Hippocampal formation (tissue), 2 donors: Measurements from ENCODE around the gene JAM3.
A peak's percentile ranks its signal among the peaks of the same experiment; 100 is the strongest.

Experiments used
- DNase-seq, 2 donors: peaks; one replicate each; lab custom pipeline; 2025; lab: John Stamatoyannopoulos, UW

The JAM3 gene

DNA sequence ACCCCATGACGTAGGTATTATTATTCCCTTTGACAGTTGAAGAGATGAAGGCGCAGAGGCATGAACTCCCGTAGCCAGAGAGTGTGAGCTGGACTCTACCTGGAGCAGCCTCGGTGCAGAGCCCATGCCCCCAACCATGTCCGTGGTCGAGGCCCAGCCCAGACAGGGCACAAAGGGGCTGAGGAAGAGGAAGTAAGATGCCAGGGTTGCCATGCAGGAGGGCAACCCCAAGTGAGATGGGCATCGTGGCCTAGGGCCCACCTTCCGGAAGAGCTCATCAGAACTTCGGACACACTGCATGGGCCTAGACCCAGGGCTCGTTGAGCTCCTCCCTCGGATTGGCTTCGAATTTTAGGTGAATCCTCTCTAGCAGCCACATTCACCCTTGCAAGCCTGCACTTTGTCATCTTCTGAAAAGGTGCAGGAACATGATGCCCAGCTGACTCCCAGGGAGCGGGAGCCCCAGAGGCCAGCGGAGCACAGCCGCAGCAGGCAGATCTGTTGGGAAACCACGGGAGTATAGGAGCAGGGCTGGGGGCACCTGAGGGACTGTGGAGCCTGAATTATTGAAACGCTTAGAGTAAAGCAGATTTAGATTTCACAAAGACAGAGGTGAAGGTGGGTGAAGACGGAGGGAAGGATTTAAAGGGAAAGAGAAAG lies 29.0 kb upstream of the JAM3 start:
- DNase-seq: no peak

DNA sequence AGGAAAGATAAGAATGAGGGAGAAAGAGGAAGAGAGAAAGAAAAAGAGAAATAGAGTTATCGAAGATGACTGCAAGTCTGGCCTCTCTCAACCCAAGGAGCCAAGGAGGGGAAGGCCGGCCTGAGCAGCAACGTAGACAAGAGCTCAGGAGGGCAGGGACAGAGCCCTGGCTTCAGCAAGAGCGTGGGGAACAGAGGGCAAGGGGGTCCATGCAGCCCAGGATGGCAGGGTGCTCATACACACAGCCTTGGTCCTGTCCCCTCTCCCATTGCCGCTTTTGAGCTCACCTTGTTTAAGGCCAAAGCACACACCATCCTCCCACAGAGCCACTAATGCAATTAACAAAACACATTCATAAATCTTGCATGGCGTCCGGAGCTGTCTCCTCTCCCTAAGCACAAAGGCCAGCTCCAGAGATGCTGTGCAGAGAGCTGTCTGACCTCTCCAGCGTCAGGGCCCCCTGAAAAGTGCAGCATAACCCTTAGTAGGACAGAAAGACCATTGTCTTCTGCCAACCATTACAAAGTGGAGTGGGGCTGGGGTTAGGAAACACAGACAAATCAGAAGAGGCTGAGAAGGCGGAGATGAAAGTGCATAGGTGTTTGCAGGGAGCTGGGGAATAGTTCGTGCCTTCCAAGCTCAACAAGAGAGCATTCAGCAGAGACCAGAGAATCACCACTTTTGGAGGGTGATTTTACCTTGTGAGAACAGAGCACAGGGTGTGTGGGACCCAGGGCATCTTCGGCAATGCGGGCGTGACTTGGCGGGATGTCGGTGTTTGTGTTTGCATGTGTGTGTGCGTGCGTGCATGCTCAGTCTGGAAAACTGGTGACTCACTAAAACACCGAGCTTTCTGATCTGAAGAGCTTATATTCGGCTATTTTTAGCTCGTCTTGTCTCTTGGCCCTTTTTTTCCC lies 28.2 kb upstream of the JAM3 start:
- no peak for DNase-seq

DNA sequence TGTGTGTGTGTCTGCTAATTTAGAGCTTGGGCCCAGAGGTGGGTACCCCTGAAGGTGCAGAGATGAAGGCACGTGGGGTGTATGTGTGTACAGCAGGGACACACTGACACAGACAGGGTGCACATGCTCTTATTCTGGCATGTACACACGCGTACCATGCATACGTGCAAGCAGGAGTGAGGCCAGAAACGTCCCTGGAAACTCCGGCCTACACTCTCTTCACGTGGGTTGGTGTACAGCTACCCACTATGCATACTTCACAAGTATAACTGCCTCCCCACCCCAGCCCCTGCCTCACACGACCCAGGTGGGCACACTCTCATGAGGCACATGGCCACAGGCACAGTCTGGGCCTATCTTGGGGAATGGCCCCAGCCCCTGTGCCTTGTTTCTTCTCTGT lies 27.5 kb upstream of the JAM3 start:
- DNase-seq: no peak

DNA sequence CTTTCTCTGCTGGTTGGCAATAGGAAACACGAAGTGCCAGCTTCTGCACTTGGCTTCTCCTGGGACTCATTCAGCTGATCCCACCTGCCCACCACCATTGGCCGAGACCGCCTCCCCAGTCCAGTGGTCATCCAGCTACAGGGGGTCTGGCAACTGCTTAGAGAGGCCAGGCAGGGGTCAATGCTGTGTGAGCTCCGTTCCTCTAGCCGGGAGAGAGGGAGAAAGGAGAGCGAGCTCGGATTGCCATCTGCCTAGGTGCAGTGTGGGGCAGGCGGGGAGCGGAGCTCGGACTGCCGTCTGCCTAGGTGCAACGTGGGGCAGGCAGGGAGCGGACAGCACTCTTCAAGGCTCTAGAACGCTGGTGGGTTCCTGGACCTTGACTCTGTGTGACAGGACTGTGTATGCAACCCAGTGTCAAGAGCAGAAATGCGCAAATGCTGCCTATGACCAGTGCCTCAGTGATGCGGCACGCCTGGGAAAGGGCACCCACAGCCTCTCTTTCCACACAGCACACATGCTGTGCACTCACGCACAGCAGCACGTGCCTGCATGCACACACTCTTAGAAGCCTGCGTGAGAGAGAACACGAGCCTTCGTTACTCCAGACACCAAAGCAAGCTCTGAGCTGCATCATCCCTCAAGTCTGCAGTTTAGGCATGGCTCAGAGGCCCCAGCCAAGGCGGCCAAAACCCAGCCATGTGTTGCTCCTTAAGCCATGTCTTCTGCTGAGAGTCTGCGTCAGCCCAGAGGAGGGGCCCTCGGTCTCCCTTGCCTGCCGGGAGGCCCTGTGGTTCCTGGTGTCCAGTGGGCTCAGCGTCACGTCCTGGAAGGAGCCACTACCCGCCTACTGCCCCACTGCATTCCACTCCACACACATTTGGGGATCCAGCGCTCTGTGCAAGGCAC lies 26.8 kb upstream of the JAM3 start:
- DNase-seq: no peak

DNA sequence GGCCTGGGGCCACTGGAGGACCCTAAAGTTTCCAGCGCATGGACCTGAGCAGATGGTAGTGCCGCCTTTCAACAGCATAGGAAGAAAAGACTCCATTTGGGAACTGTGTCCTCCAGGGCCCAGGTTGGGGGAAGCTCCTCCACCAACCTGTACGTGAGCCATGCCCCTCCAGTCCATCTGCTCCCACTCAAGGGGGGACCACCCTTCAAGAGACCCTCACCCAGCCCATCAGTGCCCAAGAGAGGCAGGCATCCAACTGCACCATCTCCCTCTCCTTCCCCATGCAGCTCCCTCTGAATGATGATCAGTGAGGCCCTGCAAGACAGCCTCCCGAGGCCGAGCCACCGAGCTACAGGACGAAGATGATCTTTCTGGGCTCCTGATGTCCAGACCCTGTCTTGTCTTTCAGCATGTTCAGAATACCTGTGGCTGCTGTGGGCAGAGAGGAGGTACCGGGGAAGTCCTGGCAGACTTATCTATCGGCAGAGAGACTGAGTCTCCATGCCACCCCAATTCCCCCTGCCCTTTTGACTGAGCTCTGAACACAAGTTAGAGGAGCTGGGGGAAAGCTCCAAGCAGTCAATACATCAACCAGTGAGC lies 25.0 kb upstream of the JAM3 start:
- no peak for DNase-seq

DNA sequence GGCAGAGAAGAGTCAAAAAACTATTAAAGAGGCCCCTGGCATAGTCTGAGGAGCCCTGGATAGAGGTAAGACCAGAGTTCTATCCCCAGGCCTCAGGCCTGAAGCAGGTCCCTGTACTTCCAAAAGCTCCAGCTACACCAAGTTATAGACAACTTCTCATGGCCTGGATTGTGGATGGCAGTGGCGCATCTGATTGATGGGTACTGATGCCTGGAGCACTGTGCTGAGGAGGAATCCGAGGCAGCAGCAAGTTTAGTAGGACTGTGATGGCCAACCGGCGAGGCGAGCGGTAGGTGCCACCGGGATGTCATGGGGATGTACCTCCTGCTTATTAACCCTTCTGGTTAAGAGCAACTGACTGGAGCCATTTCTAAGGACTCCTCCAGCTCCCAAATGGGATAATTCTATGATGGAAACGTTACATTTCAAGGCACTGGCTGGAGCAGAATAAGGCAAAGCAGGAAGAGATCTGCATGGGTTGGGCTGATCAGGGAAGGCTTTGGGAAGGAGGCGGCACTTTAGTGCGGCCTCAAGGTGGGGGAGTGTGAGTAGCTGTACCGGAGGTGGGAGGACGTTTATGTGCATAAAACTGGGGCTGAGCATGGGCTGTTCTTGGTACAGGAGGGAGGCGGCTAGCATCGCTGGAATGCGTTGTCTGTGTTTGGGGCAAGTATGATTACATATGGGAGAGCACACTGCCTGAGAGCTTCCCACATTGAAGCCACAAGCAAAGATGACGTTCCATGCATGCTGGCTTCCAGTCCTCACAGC lies 24.2 kb upstream of the JAM3 start:
- DNase-seq: no peak

DNA sequence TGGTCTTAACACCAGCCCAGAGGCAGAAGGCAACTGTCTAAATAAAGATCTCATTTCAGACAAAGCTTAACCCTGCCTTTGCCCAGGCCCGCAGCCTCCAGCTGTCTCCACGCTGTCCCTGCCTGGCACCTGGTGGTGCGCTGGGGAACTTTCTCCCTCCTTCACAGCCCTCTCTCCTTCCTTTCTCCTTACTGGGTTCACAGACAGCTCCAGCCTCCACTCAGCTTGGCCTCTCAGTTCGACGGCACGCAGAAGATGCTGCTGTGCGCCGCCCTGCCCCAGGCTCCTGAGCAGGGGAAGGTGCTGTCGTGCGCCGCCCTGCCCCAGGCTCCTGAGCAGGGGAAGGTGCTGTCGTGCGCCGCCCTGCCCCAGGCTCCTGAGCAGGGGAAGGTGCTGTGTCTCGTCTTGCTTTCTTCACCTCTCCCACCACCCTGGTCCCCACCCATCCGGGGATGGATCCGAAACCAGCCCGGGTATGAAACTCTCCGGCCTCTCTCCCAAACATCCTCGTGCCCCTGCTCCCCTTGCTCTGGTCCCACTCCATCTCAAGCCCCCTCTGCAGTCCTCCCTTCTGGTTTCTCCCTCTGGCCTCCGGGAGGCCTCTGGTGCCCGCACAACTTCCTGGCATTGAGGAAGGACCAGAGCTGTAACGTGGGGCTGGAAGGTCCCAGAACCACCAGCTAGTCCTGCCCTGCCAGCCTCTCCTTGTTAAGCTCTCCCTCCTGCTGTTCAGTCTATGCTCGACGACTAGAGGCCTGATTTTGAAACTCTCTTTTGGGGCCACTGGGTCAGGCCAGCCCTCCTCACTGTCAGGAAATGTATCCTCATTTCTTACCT lies 22.9 kb upstream of the JAM3 start:
- DNase-seq: no peak

DNA sequence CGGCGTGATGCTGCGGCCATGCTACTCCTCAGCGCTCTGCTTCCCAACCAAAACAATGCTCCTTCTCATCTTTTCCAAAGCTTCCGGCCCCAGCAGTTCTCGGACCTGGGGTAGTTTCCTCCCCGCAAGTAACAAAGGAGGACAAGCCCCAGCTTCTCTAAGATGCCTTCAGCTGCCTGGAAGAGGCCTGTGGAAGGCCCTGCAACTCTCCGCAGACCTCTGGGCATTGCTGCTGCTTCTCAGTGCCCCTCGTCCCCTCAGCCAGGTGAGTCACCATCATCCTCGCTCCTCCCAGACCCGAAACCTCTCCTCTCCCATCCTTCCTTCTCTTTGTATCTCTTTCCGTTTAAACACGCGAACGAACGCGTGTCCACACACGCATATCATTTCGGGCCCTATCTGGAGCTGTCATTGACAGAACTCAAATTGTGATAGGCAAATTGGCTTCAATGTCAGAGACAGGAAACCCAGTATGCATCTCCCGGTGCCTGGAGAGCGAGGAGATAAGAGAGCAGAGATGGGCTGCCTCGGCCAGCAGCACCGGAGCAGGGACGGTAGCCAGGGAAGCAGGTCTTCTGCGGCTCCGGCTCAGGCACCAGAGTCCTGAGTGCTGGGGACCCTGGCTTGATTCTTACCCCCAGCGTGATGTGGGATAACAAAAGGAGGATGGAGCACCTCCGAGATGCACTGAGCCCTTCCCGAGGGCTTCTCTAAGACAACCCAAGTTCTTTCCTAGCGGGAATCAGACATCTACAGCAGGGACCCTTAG lies 22.0 kb upstream of the JAM3 start:
- no peak for DNase-seq

DNA sequence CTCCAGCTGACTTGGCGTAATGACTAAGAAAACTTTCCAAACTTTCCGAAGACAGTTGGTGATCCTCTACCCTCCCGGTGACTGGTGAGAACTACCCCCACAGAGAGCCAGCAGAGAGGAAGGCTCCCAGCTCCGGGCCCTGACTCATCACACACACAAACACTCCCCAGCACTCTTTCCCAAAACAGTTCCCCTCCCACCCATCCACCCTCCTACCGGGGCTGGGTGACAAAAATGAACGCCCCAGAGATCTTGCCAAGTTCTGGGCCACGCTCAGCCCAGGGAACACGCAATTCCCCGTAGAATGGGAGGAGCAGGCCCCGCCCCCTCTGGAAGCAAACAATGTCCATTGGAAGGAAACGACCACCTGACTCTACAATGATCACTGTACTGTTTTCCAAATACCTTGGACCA lies 21.3 kb upstream of the JAM3 start:
- no peak for DNase-seq

DNA sequence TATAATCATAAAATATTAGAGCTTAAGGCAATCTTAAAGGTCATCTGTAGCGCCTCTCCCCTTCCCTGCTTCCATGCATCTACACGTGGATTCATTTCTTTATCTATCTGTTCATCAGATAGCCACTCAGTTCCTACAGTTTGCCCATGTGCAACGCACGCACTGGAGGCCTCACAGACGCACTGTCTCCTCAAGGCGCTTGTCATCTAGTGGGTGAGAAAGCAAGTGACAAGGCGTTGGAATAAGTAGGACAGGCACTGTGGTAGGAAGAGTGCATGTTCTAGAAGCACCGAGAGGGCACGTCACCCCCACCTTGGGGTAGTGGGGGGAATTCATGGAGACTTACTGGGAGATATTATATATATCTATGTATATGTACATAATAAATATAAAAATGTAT lies 20.8 kb upstream of the JAM3 start:
- no peak for DNase-seq

DNA sequence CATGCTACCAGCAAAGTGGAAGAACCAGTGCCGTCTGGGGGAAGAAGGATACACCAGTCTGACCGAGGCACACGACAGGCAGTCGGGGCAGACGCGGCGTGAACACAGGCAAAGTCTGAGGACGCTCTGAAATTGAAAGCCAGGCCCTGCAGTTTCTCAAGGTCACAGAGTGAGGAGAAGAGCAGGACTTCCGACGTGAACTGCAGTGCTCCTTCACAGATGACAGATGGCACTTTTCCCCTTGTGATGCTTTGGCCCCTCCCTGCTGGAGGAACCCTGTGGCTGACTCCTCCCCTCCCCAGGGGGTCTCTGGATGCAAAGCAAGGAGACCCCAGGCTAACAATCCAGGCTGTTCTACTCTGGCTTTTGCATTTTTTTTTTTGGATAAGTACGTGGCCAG lies 19.6 kb upstream of the JAM3 start:
- DNase-seq: no peak

DNA sequence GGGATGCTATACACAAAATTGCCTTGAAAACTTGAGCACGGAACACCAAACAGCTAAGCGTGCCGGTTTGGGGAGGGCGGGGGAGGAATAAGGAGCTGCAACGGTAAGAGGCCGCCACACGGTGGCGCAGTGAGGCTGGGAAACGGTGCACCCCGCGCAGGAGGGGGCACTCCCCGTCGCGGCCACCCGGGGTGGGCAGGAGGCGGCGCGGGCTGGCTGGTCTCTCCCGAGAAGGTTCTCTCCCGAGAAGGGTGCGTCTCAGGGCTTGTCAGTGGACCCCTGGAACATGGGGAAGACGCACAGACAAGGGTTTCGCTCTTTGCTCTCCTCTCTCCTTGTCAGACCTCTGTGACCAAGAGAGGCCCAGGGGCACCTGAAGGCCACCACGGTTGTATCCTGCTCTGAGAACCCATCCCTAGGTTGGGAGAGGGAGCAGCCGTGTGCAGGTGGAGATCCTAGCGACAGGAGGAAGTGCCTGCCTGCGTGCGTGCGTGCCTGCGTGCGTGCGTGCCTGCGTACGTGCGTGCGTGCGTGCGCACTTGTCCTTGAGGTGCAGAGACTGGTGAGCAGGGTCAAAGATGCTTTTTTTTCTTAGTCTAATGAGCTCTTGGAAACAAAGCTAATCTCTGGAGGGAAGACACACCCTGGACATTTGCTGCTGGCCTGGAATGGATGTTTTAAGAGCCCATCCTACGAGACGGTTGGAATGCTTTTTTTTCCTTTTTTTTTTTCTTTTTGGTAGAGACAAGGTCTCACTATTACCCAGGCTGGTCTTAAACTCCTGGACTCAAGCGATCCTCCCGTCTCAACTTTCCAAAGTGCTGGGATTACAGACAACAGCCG lies 18.1 kb upstream of the JAM3 start:
- peak; percentile 74 for DNase-seq

DNA sequence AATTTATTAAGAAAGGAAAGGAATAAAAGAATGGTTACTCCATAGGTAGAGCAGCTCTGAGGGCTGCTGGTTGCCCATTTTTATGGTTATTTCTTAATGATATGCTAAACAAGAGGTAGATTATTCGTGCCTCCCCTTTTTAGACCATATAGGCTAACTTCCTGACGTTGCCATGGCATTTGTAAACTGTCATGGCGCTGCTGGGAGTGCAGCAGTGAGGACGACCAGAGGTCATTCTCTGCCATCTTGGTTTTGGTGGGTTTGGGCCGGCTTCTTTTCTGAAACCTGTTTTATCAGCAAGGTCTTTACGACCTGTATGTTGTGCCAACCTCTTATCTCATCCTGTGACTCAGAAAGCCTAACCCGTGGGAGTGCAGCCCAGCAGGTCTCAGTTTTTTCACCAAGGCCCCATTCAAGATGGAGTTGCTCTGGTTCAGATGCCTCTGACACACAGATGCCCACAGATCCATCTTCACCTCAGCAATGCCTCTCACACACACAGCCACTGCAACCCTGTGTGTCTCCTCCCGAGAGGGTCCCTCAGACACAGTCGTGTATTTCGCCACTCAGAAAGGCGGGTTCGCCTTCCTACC lies 16.4 kb upstream of the JAM3 start:
- DNase-seq: no peak

DNA sequence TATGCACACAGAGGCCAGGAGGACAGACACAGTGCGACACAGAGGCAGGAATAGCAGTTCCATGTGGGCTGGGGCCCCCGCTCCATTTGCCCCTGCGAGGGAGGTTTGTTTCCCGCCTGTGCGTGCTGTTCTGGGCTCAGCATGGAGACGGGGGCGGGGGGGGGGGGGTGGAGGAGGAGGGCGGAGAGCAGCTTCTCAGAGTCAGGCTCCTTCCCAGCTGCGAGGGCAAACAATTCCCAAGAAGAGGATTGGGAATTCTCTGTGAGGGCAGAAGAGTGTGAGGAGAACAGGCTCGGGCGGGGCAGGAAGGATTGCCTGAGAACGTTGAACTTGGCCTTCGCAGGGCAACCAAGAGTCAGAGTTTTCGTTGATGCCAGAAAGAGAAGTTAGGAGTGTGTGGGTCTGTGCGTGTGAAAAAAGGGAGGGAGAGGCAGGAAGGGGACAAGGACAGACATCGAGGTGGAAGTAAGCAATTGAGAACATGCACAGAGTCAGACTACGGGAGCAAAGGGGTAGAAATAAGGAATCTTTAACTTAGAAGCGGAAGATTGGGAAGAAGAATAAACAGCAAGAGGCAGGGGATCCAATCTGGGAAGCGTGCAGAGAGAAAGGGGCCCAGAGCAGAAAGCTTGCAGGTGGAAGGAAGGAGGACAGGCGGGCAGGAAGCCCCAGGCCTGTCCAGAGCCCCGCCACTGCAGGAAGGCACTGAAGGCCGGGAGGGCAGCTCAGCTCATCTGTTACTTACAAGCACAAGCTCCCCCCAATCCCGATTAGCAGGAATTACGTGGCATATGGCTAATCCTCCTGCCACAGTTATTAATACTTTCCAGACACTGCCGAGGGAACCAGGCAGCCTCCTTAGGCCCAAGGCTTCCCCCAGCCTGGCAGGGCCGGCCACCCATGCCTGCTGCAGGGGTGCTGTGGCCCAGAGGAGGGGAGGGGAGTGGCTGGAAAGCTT lies 15.6 kb upstream of the JAM3 start:
- no peak for DNase-seq

DNA sequence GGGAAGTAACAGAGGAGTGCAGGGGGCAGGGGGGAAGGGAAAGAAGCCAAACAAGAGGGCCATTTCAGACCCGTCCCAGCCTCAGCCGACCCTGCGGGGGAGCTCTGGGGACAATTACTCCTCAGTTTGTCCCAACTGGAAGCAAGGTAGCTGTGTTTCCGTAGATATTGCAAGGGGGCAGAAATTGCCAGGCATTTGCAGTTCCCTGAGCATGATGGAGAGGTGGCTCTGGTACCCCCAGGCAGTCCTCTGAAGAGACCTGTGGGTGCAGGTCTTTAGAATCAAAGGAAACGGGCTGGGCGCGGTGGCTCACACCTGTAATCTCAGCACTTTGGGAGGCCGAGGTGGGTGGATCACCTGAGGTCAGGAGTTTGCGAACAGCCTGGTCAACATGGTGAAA lies 13.8 kb upstream of the JAM3 start:
- DNase-seq: no peak

DNA sequence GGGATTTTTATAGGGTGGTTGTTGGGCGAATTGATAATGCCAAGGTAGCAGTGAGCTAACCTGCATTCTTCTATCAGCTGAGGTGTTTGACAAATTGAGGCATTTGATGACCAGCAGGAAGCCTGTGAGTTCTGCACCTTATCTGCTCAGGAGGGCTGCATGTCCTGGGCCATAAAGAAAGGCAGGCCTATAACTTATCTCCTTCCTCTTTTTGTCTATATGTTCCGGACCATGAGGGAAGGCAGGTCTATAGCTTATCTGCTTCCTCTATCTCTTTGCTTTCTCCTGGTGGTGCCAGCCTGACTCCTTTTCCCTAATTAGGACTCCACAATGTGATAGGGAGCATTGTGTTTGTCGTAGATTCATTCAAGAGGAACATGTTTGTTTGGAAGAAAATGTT lies 8.6 kb upstream of the JAM3 start:
- no peak for DNase-seq
